T1000 (cell line): ENCODE measurements around the gene GABRA5.
A peak's percentile ranks its signal among the peaks of the same experiment; 100 is the strongest.
"Not testable (repeated sequence)": the region's sequence is repeated elsewhere in the genome, so short reads cannot be mapped to it uniquely, and the experiment has no call there.

ENCODE experiments used
- DNase-seq: peaks from one replicate; lab custom pipeline; 2025; ENCODE audit warnings: mixed read lengths; lab: John Stamatoyannopoulos, UW

Gene GABRA5

DNA sequence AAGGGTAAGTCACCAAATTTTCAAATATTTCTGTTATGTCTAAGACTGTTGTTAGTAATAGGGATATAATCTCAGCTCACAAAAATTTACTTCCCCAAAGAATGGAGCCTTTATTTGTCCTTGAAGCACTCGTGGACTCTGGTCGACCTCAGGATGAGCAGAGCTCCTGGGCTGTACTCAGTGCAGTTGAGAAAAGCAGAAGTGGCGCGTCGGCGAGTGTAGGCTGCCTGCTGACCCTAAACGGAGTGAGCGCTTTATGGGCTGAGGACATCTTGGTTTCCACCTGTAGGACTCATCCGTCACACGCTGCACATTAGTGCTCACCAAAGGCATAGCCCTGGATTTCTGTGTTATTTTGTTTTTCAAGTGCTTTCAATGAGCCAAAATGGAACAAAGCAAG is 11.0 kb downstream of the GABRA5 start:
- DNase-seq: no peak

DNA sequence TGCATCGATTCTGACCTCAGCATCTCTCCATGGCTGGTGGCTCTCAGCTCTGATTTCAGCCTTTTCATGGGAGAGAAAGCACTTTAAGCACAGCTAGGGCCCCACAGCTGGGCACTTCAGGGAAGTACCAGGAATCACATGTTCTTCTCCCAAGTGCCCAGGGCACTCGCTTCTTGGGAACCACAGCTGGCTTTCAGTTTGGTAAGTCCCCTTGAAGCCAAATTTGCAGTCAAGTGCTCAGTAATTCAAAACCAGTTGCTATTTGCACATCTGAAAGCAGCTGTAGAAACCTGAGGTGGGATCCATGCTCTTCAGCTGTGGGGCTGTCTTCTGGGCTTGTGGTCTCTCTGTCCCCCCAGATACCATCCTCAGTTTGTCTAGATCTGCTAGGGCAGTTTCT is 12.8 kb downstream of the GABRA5 start:
- DNase-seq: no peak

DNA sequence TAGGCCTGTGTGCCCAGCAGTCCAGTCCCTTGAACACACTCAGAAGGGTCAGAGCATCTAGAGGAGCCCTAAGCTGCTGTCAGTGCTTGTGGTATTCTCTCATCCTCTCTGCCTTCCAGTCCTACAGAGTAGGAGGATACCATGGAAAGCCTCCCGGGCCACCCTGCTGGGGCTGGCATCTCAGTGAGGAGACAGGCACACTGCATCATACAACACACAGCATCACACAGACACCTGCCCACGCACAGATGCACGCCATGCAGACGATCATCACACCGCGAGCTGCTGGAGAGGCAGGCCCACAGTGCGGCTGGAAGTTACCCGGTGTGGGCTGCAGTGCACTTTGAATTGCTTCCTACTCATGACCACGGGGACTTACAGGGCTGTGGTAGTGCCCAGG is 15.2 kb downstream of the GABRA5 start:
- no peak for DNase-seq

DNA sequence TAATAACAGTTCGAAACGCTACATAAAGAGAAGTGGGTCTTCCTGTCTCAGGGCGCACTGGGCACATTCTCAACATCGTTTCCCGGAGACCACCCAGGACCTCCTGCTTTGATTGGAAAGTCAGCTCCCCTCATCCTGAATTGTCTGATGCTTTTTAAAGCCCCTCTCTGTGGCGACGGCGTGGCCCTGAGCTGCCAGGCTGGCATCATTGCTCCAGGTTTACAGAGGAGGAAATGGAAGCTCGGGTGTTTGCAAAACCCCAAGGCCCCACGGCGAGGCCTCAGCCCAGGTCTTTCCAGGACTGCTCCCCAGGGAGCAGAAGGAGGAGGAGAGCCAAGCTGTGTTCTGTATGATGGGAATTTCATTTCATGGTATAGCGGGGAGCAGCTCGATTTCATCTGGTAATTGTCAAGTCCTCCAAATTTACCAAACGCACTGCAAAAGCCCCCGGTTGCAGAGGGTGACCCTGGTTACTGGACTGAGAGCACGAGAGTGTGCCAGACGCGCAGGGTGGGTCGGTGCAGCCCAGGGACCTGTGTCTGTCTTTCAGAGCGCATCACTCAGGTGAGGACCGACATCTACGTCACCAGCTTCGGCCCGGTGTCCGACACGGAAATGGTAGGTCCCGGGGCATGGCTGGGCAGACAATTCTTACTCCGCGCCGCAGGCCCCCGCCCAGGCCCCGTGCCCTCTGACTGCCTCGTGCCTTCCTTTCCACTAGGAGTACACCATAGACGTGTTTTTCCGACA is 15.9 kb downstream of the GABRA5 start:
- DNase-seq: no peak

DNA sequence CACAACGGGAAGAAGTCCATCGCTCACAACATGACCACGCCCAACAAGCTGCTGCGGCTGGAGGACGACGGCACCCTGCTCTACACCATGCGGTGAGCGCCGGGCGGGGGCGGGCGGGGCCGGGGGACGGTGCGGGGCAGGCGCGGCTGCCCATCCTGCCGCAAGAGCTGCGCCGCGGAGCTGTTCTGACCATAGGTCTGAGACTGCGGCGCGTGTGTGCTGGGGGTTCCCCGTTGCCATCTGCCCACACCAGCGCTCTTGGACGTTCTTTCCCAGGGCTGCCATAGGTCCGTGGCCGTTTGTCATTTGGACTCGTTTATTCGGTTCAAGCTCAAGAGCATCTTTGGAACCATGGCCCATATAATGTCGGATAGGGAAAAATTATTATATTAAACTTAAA is 16.6 kb downstream of the GABRA5 start:
- DNase-seq: no peak

DNA sequence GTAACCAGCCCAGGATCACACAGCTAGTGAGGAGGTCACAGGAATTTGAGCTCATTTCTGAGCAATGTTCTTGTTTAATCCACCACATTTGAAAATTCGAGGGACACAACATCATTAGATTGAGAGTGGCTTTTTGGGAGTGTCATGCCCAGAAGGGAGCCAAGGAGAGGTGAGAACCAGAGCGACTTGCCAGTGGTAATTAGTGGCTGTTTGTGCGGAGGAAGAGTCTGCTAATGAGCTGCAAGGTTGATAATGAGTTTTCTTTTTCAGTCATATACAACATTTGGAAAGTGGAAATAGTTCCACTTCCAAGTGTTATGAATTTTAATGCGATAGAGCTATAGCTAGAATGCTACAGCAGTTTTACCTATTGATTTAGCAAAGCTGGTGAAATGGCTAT is 19.7 kb downstream of the GABRA5 start:
- no peak for DNase-seq

DNA sequence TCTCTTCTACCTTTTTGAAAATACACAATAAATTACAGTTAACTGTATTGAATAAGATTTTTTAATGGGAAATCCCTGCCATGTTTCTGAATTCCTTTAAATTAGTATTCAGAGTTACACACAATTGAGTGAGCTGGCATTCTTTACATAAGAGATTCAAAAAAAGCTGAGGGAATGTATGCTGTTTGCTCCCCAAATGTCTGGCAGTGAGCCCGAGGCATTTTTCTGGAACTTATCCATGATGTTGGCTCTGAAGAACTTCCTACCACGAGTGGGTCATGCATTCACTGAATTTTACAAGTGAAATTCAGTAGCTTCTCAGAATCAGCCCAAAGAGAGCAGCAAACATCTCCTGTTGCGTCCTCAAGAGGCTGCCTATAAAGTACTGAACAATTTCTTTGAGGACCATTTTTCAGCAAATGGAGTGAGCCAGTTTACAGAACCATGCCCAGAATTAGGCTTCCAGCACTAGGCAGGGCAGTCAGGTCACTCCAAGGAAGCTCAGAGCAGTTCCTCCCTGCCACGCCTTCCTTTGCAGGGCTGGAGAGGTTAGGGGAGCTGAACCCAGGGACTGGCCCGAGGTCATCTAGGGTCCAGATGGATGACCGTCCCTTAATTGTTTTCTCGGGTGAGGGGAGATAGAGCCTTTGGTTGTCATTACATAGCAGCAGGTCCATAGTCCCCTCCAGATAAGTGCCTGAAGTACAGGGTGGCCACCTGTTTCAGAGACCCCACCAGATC is 21.2 kb downstream of the GABRA5 start:
- DNase-seq: no peak

DNA sequence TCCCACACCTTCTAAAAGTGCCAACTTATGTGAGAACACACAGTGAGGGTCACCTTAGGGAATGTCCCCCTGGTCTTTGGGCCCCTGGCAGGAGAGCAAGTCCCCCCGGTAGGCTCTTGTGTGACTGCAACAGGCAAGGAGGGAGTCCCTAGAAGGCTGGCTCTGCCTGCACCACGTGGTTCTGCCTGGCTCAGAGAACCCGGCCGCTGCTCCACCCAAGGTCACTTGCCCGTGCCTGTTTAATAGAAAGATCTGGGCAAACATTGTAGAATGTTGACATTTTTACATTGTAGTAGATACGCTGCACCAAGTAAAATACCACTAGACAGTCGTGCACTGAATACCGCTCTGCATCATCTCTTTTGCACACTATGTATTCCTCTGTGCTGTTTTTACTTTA is 21.9 kb downstream of the GABRA5 start:
- DNase-seq: no peak

DNA sequence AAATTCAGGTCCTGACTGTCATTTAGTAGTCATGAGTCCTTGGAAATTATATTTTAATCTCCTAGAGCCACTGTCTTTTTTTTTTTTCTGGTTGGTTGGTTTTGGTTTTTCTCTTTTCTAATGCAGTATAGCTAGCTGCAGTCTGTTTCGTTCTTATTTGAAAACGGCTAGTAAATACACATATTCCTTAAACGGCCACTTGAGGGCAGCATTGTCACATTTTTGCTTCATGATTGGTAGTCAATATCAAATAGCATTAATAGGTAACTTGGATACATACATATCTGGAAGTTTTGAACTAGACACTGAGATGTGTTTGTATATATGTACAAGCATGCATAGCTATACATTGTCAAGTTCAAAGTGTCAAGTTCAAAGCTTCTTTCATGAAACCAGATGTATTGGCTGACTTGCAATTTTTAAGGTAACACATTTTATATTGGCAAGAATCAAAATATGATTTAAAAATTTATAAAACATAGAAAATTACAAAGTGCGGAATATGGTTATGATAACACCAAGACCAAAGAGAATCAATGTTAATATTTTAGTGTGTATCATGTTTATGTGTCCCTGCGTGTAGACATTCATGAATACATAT is 22.5 kb downstream of the GABRA5 start:
- DNase-seq: peak; percentile 19

DNA sequence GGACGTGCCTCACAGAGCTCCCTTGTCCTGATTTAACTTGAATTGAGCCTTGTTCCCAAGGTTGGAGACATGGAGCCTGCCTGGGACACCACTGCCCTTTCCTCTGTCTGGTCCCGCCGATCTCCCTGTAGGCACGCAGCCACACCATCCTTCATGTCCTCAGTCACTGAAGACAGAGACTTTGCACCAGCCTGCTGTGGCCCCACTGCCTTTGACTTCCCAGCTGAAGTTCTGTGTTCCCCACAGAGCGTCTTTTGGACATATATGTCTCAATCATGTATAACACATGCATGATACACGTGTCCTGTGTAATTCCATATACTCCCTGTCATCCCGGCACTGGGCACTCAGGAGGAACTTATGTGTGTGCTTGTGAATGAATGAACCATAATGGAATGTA is 23.6 kb downstream of the GABRA5 start:
- no peak for DNase-seq

DNA sequence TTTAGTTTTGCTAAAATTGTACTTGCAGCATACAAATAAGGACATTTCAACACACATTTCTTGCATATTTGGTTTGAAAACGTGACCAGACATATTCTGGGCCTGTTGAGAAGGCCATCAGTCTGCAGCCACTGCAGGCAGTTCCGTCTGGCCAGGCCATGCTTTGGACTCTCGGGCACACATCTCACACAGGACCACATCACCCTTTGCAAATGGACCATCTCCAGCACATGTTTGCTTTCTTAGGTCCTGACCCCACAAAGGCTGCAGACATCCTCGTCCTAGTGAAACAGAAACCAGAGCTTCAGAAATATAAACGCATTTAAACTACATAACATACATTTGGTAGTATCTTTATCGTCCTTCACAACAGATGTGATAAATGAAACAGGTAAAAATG is 24.1 kb downstream of the GABRA5 start:
- DNase-seq: no peak

DNA sequence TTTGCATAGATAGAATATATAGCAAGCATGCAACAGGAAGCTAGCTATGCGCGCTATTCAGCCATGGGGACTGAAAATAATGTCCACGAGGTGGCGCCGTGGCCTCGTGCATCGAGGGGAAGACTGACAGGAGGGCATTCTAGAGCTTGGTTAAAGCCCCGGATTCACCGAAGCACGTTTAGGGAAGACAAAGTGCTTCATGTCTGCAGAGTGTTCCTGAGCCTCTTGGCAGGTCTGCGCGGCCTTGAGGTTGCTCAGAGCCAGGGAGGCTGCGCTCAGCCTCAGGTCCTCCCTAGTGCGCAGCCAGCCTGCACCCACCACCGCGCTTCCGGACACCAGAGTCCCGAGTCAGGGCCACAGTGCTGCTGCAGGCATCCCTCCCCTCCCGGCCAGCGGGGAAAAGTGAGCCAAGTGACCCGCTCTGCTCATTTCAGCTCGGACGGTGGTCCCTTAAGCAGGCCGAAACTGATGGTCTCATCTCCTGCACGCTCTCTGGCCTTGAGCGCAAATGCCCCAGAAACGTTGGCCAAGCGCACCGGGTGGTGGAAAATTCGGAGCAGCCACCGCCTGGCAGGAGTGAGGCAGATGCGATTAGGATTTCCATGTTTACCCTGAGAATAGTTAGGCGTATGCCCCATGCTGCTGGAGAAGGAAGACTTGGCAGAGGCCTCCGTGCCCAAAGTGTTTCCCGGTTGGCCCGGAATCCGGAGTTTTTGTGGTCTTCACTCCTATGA is 24.8 kb downstream of the GABRA5 start:
- DNase-seq: peak; percentile 54

DNA sequence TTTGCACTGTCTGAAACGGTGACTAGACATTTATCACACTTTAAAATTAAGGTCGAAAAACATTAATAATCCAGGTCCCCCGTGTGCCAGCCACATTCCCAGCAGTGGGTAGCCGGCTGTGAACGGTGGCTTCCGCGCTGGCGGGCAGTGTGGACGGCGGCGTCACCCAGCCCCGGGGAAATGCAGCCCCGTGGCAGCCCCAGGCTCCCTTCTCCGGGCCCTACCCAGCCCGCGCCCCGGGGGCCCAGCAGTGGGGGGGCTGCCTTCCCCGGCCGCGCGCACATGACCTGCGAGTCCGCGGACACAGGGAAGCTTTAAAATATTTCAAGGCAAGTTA is 25.3 kb downstream of the GABRA5 start:
- no peak for DNase-seq

DNA sequence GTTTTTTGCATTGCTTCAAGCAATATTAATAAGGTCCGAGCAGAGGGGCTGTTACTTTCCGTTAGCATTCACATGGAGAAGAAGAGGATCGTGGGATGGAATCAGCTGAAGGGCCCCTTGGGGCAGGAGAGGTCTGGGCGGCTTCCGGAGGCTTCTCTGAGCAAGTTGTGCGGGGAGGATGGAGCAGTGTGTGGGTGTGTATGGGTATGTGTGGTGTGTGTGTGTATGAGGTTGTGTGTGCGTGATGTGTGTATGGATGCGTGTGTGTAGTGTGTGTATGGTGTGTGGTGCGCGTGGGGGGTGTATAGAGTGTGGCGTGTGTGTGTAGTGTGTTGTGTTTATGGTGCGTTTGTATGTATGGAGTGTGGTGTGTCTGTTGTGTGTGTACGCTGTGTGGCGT is 25.8 kb downstream of the GABRA5 start:
- no peak for DNase-seq

DNA sequence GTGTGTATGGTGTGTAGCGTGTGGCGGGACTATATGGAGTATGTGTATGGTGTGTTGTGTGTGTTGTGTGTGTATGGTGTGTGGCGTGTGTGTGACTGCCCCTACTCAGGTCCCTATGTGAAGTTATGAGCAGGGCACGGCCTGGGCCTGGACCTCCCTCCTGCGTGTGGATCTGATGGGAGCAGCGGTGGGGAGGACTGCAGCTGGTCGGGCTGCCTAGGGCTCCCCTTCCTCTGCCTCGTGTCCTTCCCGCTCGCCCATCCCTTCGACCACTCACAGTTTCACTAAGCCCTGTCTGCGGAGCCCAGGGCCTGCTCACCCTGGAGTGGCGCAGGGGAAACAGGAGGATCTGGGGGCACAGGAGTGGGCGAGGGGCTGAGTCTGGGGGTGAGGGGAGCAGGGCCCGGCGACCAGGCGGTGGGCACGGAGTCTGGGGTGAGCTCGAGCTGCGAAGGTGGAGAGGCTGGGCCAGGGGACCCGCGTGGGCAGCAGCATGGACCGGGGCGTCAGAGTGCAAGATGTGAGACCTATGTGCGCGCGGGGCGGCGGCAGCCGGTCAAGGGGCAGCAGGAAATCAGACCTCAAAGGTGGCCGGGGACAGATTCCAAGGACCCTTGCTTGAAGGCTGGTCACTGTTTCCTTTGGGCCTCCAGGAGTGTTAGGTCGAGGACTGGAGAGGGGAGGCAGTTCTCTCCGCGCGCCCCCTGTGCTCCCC is 26.6 kb downstream of the GABRA5 start:
- no peak for DNase-seq

DNA sequence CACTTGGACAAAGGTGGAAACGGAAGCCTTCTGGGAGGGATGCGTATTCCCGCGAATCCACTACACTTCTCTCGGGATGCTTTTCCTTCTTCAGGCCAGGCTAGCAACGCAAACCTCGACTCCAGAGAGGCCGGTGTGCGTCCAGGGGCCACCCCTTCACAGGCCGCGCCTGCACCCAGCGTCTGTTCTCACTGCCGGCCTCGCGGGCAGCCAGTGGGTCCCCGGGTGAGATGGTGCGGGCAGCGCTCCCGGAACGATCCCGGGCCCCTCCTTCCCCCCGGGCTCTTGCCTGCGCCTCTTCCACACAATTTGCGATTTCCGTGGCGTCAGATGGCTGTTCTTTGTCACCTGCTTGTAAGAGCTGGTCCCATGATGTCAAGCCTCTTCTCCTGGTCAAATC is 27.3 kb downstream of the GABRA5 start:
- DNase-seq: no peak

DNA sequence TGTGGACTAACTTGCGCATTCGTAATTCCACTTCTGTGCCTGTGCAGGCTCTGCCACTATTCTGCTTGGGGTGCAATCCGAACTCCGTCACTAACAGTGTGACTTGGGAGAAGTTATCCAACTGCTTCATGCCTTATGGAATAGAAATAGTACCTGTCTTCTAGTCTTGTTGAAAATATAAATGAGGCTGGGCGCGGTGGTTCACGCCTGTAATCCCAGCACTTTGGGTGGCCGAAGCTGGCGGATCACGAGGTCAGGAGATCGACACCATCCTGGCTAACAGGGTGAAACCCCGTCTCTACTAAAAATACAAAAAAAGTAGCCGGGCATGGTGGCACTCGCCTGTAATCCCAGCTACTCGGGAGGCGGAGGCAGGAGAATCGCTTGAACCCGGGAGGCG is 28.5 kb downstream of the GABRA5 start:
- not testable (repeated sequence) for DNase-seq

DNA sequence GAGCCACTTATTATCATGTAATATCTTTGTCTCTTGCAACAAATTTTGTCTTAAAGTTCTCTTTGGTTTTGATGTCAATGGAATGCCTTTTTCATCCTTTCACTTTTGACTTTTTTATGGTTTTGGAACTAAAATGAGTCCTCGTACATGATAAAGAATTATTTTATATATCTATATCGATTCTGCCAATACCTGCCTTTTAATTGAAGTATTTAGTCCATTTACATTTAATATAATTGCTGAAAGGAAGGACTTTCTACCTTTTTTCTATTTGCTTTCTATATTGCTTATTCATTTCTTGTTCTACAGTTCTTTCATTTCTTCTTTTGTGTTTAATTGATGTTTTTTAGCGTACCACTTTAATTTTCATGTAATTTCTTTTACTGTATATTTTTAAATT is 32.8 kb downstream of the GABRA5 start:
- DNase-seq: no peak

DNA sequence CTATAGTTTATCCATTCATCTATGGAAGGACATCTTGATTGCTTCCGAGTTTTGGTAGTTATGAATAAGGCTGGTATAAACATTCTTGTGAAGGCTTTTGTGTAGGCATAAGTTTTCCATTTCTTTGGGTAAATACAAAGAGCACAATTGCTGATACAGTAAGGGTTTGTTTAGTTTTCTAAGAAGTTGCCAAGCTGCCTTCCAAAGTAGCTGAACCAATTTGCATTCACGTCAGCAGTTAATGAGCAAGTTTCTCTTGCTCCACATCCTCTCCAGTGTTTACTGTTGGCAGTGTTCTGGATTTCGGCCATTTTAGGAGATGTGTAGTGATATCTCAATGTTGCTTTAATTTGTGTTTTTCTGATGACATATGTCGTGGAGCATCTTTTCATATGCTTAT is 34.2 kb downstream of the GABRA5 start:
- no peak for DNase-seq

DNA sequence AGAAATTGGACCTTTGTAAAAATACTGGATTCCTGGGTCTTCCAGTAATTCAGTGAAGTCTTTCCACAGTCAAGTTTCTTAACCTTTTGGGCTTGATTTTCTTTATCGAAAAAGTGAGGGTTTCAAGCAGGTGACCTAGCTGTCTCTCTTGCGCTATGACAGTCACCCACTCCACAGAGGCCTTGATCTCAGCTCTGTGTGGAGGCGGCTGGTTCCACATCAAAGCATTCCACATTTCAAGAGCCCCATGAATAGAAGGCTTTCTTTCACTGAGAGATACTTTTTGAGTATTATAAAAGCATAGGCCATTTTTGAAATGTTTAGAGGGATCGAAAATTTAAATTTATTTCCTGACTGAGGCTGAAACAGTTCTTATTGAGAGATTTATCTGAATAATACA is 43.9 kb downstream of the GABRA5 start:
- DNase-seq: no peak

DNA sequence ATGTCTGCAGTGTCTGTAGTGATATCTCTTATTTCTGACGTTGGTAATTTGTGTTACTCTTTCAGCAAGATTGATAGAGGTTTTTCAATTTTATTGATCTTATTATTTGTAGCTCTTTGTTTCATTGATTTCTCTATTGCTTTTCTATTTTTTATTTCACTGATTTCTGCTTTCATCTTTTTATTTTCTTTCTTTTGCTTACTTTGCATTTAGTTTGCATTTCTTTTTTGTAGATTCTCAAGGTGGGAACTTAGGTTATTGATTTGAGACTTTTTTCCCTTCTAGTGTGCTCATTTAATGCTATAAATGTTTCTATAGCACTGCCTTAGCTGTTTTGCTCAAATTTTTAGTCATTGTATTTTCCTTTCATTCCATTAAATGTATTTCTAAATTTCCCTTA is 54.6 kb downstream of the GABRA5 start:
- no peak for DNase-seq

DNA sequence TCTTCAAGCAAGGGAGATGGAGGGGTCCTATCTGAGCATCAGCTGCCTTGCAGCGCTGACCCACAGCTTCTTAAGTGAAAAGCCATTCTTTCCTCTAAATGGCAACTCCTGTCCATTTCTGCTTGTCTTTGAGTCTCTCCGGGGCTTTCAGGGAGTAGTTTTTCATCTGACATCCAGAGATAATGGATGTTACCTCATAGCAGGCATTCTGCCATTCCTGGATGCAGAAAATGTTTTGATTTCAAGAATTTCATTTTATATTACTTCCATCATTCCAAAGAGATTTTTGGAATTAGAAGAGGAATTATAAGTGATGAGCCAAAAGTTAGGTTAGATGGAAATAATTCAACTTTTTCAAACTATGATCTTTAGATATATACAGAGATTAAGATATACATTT is 59.2 kb downstream of the GABRA5 start:
- DNase-seq: no peak
